Neural cell (in vitro differentiated cells): ENCODE data around the gene UBN2.

Experiments used
- EP300 ChIP-seq: fragments of 450-650 bp; conservative IDR thresholded peaks from 2 replicates; pipeline ENCODE4 v1.6.1; 2014; ENCODE audit warnings: antibody characterized with exemption, mild to moderate bottlenecking, moderate library complexity; ENCODE audit not compliant: poor library complexity, severe bottlenecking
- EZH2 ChIP-seq: fragments of 200-600, 300-800 bp; shearing (Covaris generic), sonication (generic); IDR thresholded peaks from 2 replicates; pipeline ENCODE4 v1.6.1; 2014; ENCODE audit warnings: antibody characterized with exemption, low read length, borderline replicate concordance, mild to moderate bottlenecking; ENCODE audit not compliant: insufficient read depth, poor library complexity, severe bottlenecking
- POLR2AphosphoS5 ChIP-seq: IDR thresholded peaks from 2 replicates; pipeline ENCODE4 v1.6.1; 2012
- RAD21 ChIP-seq: fragments of 450-650 bp; conservative IDR thresholded peaks from 2 replicates; pipeline ENCODE4 v1.6.1; 2014; ENCODE audit warnings: antibody characterized with exemption, mild to moderate bottlenecking, moderate library complexity
- SMC3 ChIP-seq: fragments of 450-650 bp; conservative IDR thresholded peaks from 2 replicates; pipeline ENCODE4 v1.6.1; 2014; ENCODE audit warnings: antibody characterized with exemption, mild to moderate bottlenecking, moderate library complexity; ENCODE audit not compliant: poor library complexity
- TAF1 ChIP-seq: IDR thresholded peaks from 2 replicates; pipeline ENCODE4 v1.6.1; 2012; ENCODE audit warnings: low read depth
- TF ChIP-seq, protein P1 (sequence below): fragments of 450-650 bp; IDR thresholded peaks from 2 replicates; pipeline ENCODE4 v1.5.1; 2014; ENCODE audit warnings: antibody characterized with exemption, mild to moderate bottlenecking, moderate library complexity; ENCODE audit not compliant: poor library complexity, severe bottlenecking
- TF ChIP-seq, protein P2 (sequence below): IDR thresholded peaks from 2 replicates; pipeline ENCODE4 v1.6.1; 2012; ENCODE audit warnings: borderline replicate concordance

DNA sequence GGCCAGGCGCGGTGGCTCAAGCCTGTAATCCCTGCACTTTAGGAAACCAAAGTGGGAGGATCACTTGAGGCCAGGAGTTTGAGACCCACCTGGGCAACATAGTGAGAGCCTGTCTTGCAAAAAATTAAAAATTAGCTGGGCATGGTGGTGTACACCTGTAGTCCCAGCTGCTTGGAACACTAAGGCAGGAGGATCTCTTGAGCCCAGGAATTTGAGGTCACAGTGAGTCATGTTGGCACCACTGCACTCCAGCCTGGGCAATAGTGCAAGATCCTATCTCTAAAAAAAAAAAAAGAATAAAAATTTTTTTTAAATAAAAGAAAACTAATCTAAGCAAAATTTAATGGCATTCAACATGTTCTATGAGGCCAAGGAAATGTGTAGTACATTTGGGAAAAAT is 44.9 kb upstream of the UBN2 start:
- TF ChIP-seq, protein P1, sequence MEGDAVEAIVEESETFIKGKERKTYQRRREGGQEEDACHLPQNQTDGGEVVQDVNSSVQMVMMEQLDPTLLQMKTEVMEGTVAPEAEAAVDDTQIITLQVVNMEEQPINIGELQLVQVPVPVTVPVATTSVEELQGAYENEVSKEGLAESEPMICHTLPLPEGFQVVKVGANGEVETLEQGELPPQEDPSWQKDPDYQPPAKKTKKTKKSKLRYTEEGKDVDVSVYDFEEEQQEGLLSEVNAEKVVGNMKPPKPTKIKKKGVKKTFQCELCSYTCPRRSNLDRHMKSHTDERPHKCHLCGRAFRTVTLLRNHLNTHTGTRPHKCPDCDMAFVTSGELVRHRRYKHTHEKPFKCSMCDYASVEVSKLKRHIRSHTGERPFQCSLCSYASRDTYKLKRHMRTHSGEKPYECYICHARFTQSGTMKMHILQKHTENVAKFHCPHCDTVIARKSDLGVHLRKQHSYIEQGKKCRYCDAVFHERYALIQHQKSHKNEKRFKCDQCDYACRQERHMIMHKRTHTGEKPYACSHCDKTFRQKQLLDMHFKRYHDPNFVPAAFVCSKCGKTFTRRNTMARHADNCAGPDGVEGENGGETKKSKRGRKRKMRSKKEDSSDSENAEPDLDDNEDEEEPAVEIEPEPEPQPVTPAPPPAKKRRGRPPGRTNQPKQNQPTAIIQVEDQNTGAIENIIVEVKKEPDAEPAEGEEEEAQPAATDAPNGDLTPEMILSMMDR = no peak
- TF ChIP-seq EP300 (no peak), POLR2AphosphoS5 (no peak), RAD21 (no peak), EZH2 (no peak), TAF1 (no peak), SMC3 (no peak)
- TF ChIP-seq, protein P2, sequence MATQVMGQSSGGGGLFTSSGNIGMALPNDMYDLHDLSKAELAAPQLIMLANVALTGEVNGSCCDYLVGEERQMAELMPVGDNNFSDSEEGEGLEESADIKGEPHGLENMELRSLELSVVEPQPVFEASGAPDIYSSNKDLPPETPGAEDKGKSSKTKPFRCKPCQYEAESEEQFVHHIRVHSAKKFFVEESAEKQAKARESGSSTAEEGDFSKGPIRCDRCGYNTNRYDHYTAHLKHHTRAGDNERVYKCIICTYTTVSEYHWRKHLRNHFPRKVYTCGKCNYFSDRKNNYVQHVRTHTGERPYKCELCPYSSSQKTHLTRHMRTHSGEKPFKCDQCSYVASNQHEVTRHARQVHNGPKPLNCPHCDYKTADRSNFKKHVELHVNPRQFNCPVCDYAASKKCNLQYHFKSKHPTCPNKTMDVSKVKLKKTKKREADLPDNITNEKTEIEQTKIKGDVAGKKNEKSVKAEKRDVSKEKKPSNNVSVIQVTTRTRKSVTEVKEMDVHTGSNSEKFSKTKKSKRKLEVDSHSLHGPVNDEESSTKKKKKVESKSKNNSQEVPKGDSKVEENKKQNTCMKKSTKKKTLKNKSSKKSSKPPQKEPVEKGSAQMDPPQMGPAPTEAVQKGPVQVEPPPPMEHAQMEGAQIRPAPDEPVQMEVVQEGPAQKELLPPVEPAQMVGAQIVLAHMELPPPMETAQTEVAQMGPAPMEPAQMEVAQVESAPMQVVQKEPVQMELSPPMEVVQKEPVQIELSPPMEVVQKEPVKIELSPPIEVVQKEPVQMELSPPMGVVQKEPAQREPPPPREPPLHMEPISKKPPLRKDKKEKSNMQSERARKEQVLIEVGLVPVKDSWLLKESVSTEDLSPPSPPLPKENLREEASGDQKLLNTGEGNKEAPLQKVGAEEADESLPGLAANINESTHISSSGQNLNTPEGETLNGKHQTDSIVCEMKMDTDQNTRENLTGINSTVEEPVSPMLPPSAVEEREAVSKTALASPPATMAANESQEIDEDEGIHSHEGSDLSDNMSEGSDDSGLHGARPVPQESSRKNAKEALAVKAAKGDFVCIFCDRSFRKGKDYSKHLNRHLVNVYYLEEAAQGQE = no peak
